ENCODE data around the gene FTO. TPM values are rescaled to one million over a fixed set of nuclear protein-coding genes. Genes with fewer than 3 reads are reported as not detected.

Gene FTO
- total and polyA plus RNA-seq, 4 donors = 12.2 to 145 (median 57.7) TPM

DNA sequence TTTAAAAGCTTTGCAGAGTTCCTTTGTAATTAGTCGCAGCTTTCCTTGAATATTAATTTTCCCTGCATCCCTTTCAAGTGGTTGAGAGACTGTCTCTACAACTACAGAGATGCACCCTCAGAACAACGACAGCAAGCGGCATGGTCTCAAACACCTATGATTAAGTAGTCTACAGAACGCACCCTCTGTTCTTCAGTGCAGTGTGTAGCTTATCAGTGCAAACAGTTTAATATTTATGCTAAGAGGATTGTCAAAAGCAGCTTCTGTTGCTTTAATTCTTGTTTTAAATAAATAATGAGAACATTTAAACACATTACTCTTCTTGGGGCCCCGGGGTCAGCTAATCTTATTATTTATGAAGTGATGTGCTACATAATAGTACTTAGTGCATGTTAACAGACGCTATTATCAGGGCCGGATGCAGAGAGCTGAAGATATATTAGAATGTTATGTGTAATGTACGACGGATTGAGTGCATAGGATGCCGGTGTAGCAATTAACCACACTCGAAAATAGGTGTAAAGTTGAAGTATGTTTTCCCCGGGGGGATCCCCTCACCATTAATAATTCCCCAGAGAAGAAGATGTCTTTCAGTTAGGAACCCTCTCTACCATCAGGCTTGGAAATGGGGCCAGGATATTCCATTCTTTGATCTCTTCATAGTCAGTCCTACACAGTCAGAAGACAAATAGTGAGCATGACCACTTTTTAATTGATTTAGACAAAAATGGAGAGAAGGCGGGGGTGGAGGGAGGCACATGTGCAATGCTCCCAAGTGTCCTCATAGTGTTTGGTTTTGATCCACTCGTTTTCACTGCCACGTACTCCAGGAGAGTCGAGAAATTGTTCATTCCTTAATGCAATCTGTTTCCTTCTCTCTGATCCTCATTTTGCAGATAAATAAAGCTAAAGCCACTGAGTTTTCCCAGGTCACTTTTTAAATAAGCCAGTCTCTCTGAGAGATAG is 406.3 kb downstream of the FTO start:
- peak in 2 of 3 donors; percentile 36 to 37 for DNase-seq
- no peak for ATAC-seq (ENCODE audit: insufficient read depth, low FRiP score)
- WGBS, 2 donors = 64 to 78% methylated on average over 16 of the region's 16 CpGs
- Histone ChIP-seq H3K4me1 (ENCODE audit: control insufficient read depth in 5 of 5, insufficient read depth in 5 of 5, low read length in 5 of 5) (peaks cover 0 to 8% (median 0%) of the 10 kb centered on the region in 5 donors), H3K36me3 (ENCODE audit: control insufficient read depth in 4 of 4, insufficient read depth in 4 of 4, low read length in 4 of 4) (peaks cover 7 to 17% (median 9%) of the 10 kb centered on the region in 4 donors), H3K27me3 (ENCODE audit: control insufficient read depth in 3 of 3, insufficient read depth in 3 of 3, low read length in 2 of 3) (no peaks in the 10 kb centered on the region), H3K9me3 (ENCODE audit: control insufficient read depth in 4 of 4, insufficient read depth in 3 of 4, low read length in 3 of 4) (no peaks in the 10 kb centered on the region), H3K4me3 (no peak overlapping the region), H3K27ac (ENCODE audit: low read depth in 1 of 2, low read length in 1 of 2) (no peak overlapping the region), H3K9ac (ENCODE audit: insufficient read depth in 1 of 2, low read length in 2 of 2) (no peak overlapping the region)
- TF ChIP-seq, protein P1, sequence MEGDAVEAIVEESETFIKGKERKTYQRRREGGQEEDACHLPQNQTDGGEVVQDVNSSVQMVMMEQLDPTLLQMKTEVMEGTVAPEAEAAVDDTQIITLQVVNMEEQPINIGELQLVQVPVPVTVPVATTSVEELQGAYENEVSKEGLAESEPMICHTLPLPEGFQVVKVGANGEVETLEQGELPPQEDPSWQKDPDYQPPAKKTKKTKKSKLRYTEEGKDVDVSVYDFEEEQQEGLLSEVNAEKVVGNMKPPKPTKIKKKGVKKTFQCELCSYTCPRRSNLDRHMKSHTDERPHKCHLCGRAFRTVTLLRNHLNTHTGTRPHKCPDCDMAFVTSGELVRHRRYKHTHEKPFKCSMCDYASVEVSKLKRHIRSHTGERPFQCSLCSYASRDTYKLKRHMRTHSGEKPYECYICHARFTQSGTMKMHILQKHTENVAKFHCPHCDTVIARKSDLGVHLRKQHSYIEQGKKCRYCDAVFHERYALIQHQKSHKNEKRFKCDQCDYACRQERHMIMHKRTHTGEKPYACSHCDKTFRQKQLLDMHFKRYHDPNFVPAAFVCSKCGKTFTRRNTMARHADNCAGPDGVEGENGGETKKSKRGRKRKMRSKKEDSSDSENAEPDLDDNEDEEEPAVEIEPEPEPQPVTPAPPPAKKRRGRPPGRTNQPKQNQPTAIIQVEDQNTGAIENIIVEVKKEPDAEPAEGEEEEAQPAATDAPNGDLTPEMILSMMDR (IDR thresholded peaks at IDR 0.05; ENCODE audit: control extremely low read depth, extremely low read depth) = no peak

DNA sequence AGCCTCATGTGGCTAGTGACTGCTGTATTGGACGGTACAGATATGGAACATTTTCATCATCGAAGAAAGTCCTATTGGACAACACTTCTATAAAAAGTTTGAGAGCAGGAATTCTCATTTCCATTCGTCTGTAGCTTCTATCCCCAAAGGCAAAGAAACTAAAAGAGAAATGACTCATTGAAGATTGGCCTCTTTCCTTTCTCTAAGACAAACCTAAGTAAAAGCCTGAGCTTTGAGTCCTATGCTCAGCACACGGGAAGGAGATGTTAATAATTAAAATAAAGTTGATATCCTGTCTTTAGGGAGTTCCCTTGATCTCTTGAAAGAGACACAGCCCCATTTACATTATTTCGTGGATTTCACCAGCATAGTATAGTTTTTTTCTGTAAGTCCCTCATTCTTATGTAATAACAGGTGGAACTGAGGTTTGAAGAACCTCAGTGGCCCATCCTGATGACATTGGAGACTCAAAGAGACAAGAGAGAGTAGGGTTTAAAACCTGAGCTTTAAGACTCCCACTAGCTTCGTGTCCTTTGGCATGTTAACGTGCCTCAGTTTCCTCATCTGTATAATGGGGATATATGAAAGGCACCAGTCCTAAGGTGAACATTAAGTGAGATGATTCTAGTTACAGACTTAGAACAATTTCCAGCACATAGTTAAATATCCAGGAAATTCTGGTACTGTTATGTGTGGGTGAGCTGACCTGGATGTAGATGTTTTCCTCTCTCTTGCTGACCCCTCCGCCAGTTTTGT is 408.7 kb downstream of the FTO start:
- ATAC-seq (ENCODE audit: insufficient read depth, low FRiP score) (no peak), DNase-seq (no peak)
- no peaks in the 10 kb centered on the region for H3K9me3 ChIP-seq (ENCODE audit: control insufficient read depth in 4 of 4, insufficient read depth in 3 of 4, low read length in 3 of 4)
- TF ChIP-seq, protein P1 (IDR thresholded peaks at IDR 0.05; ENCODE audit: control extremely low read depth, extremely low read depth) = no peak
- H3K27me3 ChIP-seq (ENCODE audit: control insufficient read depth in 3 of 3, insufficient read depth in 3 of 3, low read length in 2 of 3) = no peaks in the 10 kb centered on the region
- peaks cover 7 to 17% (median 9%) of the 10 kb centered on the region in 4 donors for H3K36me3 ChIP-seq (ENCODE audit: control insufficient read depth in 4 of 4, insufficient read depth in 4 of 4, low read length in 4 of 4)
- 95% methylated on average over 8 of the region's 8 CpGs for WGBS, 2 donors
- peaks cover 0 to 12% (median 0%) of the 10 kb centered on the region in 5 donors for H3K4me1 ChIP-seq (ENCODE audit: control insufficient read depth in 5 of 5, insufficient read depth in 5 of 5, low read length in 5 of 5)
- H3K4me3 ChIP-seq = no peak overlapping the region
- H3K9ac ChIP-seq (ENCODE audit: insufficient read depth in 1 of 2, low read length in 2 of 2) = no peak overlapping the region
- no peak overlapping the region for H3K27ac ChIP-seq (ENCODE audit: low read depth in 1 of 2, low read length in 1 of 2)

DNA sequence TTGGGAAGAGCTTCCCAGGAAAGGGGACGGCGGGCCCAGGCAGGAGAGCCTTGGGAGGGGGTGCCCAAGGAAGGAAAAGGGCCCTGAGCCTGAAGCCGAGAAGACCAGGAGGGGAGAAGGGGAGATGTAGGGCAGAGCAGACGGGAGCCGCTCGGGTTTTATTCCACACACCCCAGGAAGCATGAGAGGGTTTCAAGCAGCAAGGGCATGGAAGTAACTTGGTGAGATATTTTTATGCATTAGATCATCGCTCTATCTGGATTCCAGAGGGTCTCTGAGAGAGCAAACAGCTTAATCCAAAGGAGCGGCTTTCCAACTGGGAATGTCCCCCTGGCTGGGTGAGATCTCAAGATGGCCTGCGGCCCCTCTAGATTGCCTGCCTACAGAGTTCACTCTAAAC is 411.6 kb downstream of the FTO start:
- Histone ChIP-seq H3K9me3 (ENCODE audit: control insufficient read depth in 4 of 4, insufficient read depth in 3 of 4, low read length in 3 of 4) (no peaks in the 10 kb centered on the region), H3K4me3 (no peak overlapping the region), H3K4me1 (ENCODE audit: control insufficient read depth in 5 of 5, insufficient read depth in 5 of 5, low read length in 5 of 5) (peaks cover 0 to 7% (median 0%) of the 10 kb centered on the region in 5 donors), H3K9ac (ENCODE audit: insufficient read depth in 1 of 2, low read length in 2 of 2) (no peak overlapping the region), H3K27ac (ENCODE audit: low read depth in 1 of 2, low read length in 1 of 2) (no peak overlapping the region), H3K27me3 (ENCODE audit: control insufficient read depth in 3 of 3, insufficient read depth in 3 of 3, low read length in 2 of 3) (no peaks in the 10 kb centered on the region), H3K36me3 (ENCODE audit: control insufficient read depth in 4 of 4, insufficient read depth in 4 of 4, low read length in 4 of 4) (peaks cover 7 to 17% (median 11%) of the 10 kb centered on the region in 4 donors)
- ATAC-seq (ENCODE audit: insufficient read depth, low FRiP score) (no peak), DNase-seq (peak in 1 of 3 donors; percentile 17)
- TF ChIP-seq, protein P1 (IDR thresholded peaks at IDR 0.05; ENCODE audit: control extremely low read depth, extremely low read depth) = no peak
- WGBS, 2 donors = 93 to 95% methylated on average over 9 of the region's 9 CpGs
